Liver (tissue), 9 donors: ENCODE data around the gene LAMTOR4. TPM values are rescaled to one million over a fixed set of nuclear protein-coding genes. Genes with fewer than 3 reads are reported as not detected.

Experiments used
- DNase-seq: peaks from one replicate; pipeline ENCODE4 v3.0.0-alpha.2; 2017; ENCODE audit warnings: low spot score
- H3K27ac ChIP-seq, 2 donors: one replicate each; pipeline ENCODE4 v1.7.0; 2013; ENCODE audit warnings: inconsistent platforms in 2 of 2, low read length in 2 of 2, control low read depth in 1 of 2, low read depth in 1 of 2, mild to moderate bottlenecking in 1 of 2
- H3K27me3 ChIP-seq, 4 donors: one replicate each; pipeline versions ENCODE4 v1.6.1 to v1.7.0; 2013; ENCODE audit warnings: low read length in 3 of 4, inconsistent platforms in 1 of 4, mild to moderate bottlenecking in 1 of 4, moderate library complexity in 1 of 4; ENCODE audit not compliant: control insufficient read depth in 4 of 4, insufficient read depth in 4 of 4
- H3K36me3 ChIP-seq, 4 donors: one replicate each; pipeline versions ENCODE4 v1.6.1 to v1.7.0; 2013; ENCODE audit warnings: low read length in 3 of 4, mild to moderate bottlenecking in 3 of 4, low read depth in 1 of 4, moderate library complexity in 1 of 4; ENCODE audit not compliant: control insufficient read depth in 4 of 4, insufficient read depth in 3 of 4
- H3K4me1 ChIP-seq, 4 donors: one replicate each; pipeline versions ENCODE4 v1.6.1 to v1.7.0; 2013; ENCODE audit warnings: low read length in 3 of 4, mild to moderate bottlenecking in 3 of 4, moderate library complexity in 1 of 4; ENCODE audit not compliant: control insufficient read depth in 4 of 4, insufficient read depth in 4 of 4
- H3K4me3 ChIP-seq, 3 donors: one replicate each; pipeline versions ENCODE4 v1.6.1 to v1.7.0; 2013; ENCODE audit warnings: low read length in 3 of 3, control low read depth in 1 of 3, low read depth in 1 of 3, mild to moderate bottlenecking in 1 of 3
- H3K9ac ChIP-seq, 2 donors: one replicate each; pipeline ENCODE4 v1.7.0; 2013; ENCODE audit warnings: low read length in 2 of 2, mild to moderate bottlenecking in 2 of 2, moderate library complexity in 2 of 2, control low read depth in 1 of 2, low read depth in 1 of 2
- H3K9me3 ChIP-seq, 4 donors: one replicate each; pipeline versions ENCODE4 v1.6.1 to v1.7.0; 2013; ENCODE audit warnings: low read length in 3 of 4; ENCODE audit not compliant: control insufficient read depth in 4 of 4
- ATF3 ChIP-seq: IDR thresholded peaks from 2 replicates; pipeline ENCODE4 v1.6.1; 2016; ENCODE audit warnings: antibody characterized with exemption
- CTCF ChIP-seq: fragments of 150-350 bp; IDR thresholded peaks from 2 replicates; pipeline ENCODE4 v1.5.1; 2017; ENCODE audit warnings: improper control_type of control experiment, low read depth, low read length; ENCODE audit not compliant: missing input control
- EGR1 ChIP-seq, 2 donors: IDR thresholded peaks; 2 replicates each; pipeline ENCODE4 v1.6.1; 2016 to 2018; ENCODE audit warnings: antibody characterized with exemption in 2 of 2, low read depth in 2 of 2
- FOXA1 ChIP-seq: IDR thresholded peaks from 2 replicates; pipeline ENCODE4 v1.6.1; 2016; ENCODE audit warnings: antibody characterized with exemption
- FOXA2 ChIP-seq: IDR thresholded peaks from 2 replicates; pipeline ENCODE4 v1.6.1; 2016; ENCODE audit warnings: antibody characterized with exemption
- GABPA ChIP-seq, 2 donors: IDR thresholded peaks in 1 of 2; conservative IDR thresholded peaks in 1 of 2; 2 replicates each; pipeline ENCODE4 v1.6.1; 2016; ENCODE audit warnings: antibody characterized with exemption in 2 of 2, mild to moderate bottlenecking in 1 of 2, moderate library complexity in 1 of 2
- HNF4A ChIP-seq, 2 donors: conservative IDR thresholded peaks; 2 replicates each; pipeline ENCODE4 v1.6.1; 2016; ENCODE audit warnings: antibody characterized with exemption in 2 of 2, mild to moderate bottlenecking in 2 of 2
- HNF4G ChIP-seq: IDR thresholded peaks from 2 replicates; pipeline ENCODE4 v1.6.1; 2016; ENCODE audit warnings: antibody characterized with exemption
- JUND ChIP-seq, 2 donors: IDR thresholded peaks; 2 replicates each; pipeline ENCODE4 v1.6.1; 2016; ENCODE audit warnings: antibody characterized with exemption in 2 of 2
- MAX ChIP-seq: IDR thresholded peaks from 2 replicates; pipeline ENCODE4 v1.6.1; 2016; ENCODE audit warnings: antibody characterized with exemption
- NR2F2 ChIP-seq: IDR thresholded peaks from 2 replicates; pipeline ENCODE4 v1.6.1; 2016; ENCODE audit warnings: antibody characterized with exemption
- RAD21 ChIP-seq, 2 donors: IDR thresholded peaks; 2 replicates each; pipeline ENCODE4 v1.6.1; 2016; ENCODE audit warnings: antibody characterized with exemption in 2 of 2, mild to moderate bottlenecking in 2 of 2
- REST ChIP-seq: IDR thresholded peaks from 2 replicates; pipeline ENCODE4 v1.6.1; 2016; ENCODE audit warnings: antibody characterized with exemption, mild to moderate bottlenecking
- RXRA ChIP-seq, 2 donors: IDR thresholded peaks; 2 replicates each; pipeline ENCODE4 v1.6.1; 2017 to 2018; ENCODE audit warnings: antibody characterized with exemption in 2 of 2, mild to moderate bottlenecking in 1 of 2
- SP1 ChIP-seq: IDR thresholded peaks from 2 replicates; pipeline ENCODE4 v1.6.1; 2018; ENCODE audit warnings: antibody characterized with exemption, mild to moderate bottlenecking
- TAF1 ChIP-seq: conservative IDR thresholded peaks from 2 replicates; pipeline ENCODE4 v1.6.1; 2016; ENCODE audit warnings: antibody characterized with exemption, mild to moderate bottlenecking
- YY1 ChIP-seq: IDR thresholded peaks from 2 replicates; pipeline ENCODE4 v1.6.1; 2016; ENCODE audit warnings: antibody characterized with exemption, mild to moderate bottlenecking
- ZBTB33 ChIP-seq: IDR thresholded peaks from 2 replicates; pipeline ENCODE4 v1.6.1; 2016; ENCODE audit warnings: antibody characterized with exemption
- WGBS: extraction: QIAGEN DNeasy Blood & Tissue Kit; methylation state at CpG from one replicate; pipeline ENCODE4 v1.1.7; 2013; 5-methylcytosine and 5-hydroxymethylcytosine counted together
- polyA plus RNA-seq, 2 donors: library from polyadenylated mRNA; stranded (reverse) in 1 of 2; unstranded in 1 of 2; fragments of 200-250 nt in 1 of 2; fragments of >200 nt in 1 of 2; fragmentation: Nextera tagmentation in 1 of 2; extraction: Ambion mirVana in 1 of 2; gene quantifications; one replicate each; pipeline versions ENCODE4 v1.2.1 to v1.2.3, GENCODE V29; 2013 to 2015
- total RNA-seq, 2 donors: library from RNA; depleted of rRNA; stranded (reverse); fragments of >200 nt; gene quantifications; one replicate each; pipeline ENCODE4 v1.2.3, GENCODE V29; 2014
- donor health status: healthy.
- donor health status: healthy.
- donor health status: healthy.
- donor health status: healthy.
- donor health status: healthy.

LAMTOR4 gene
- total and polyA plus RNA-seq, 4 donors, result 28.4 to 112 (median 57.7) TPM

- TF ChIP-seq FOXA2 (no peak), RAD21 (IDR thresholded peaks at IDR 0.05) (no peak), FOXA1 (no peak), JUND (IDR thresholded peaks at IDR 0.05) (no peak), ATF3 (no peak), ZBTB33 (no peak), RXRA (IDR thresholded peaks at IDR 0.05) (no peak), MAX (no peak)
- peak; percentile 55 for DNase-seq
- peaks cover 9 to 37% (median 24%) of the 10 kb centered on the region in 4 donors for H3K4me1 ChIP-seq
- no peak overlapping the region for H3K9ac ChIP-seq
- H3K27ac ChIP-seq, result no peak overlapping the region
- WGBS, result 80% methylated on average over 4 of the region's 4 CpGs
- no peaks in the 10 kb centered on the region for H3K36me3 ChIP-seq
- H3K27me3 ChIP-seq, result no peaks in the 10 kb centered on the region
- H3K9me3 ChIP-seq, result no peaks in the 10 kb centered on the region
- no peak overlapping the region for H3K4me3 ChIP-seq
These were observed 24.2 kb upstream of the LAMTOR4 start for GRCh38 chr7:100124301-100125230.

- Histone ChIP-seq H3K36me3 (no peaks in the 10 kb centered on the region), H3K9ac (peak overlapping the region; percentile 80 to 88), H3K9me3 (no peaks in the 10 kb centered on the region), H3K4me1 (peaks cover 9 to 30% (median 17%) of the 10 kb centered on the region in 4 donors), H3K4me3 (peak overlapping the region; percentile 80 to 90 (median 88)), H3K27ac (peak overlapping the region; percentile 96 to 99), H3K27me3 (no peaks in the 10 kb centered on the region)
- 15% methylated on average over 29 of the region's 29 CpGs for WGBS
- no peak for DNase-seq
- TF ChIP-seq YY1 (no peak), RXRA (IDR thresholded peaks at IDR 0.05) (no peak), REST (no peak), HNF4A (conservative IDR thresholded peaks at IDR 0.05) (no peak), FOXA2 (no peak), ATF3 (no peak), GABPA (IDR thresholded peaks at IDR 0.05 in 1 of 2, conservative IDR thresholded peaks at IDR 0.05 in 1 of 2) (no peak), NR2F2 (no peak), FOXA1 (no peak), RAD21 (IDR thresholded peaks at IDR 0.05) (no peak), TAF1 (no peak), CTCF (no peak), EGR1 (IDR thresholded peaks at IDR 0.05; ENCODE audit: low read depth in 2 of 2) (no peak), HNF4G (no peak), ZBTB33 (no peak), MAX (no peak), JUND (IDR thresholded peaks at IDR 0.05) (no peak), SP1 (no peak)
These were observed 22.3 kb upstream of the LAMTOR4 start for GRCh38 chr7:100126239-100126930.
